GM12892 (cell line): ENCODE results near the gene MRS2.

ENCODE experiments used
- POLR2A ChIP-seq: IDR thresholded peaks from 2 replicates; pipeline ENCODE4 v1.6.1; 2011; ENCODE audit warnings: low read depth, low read length, control low read depth
- POLR2AphosphoS5 ChIP-seq: IDR thresholded peaks from 2 replicates; pipeline ENCODE4 v1.6.1; 2011; ENCODE audit warnings: low read depth, low read length, control low read depth

DNA sequence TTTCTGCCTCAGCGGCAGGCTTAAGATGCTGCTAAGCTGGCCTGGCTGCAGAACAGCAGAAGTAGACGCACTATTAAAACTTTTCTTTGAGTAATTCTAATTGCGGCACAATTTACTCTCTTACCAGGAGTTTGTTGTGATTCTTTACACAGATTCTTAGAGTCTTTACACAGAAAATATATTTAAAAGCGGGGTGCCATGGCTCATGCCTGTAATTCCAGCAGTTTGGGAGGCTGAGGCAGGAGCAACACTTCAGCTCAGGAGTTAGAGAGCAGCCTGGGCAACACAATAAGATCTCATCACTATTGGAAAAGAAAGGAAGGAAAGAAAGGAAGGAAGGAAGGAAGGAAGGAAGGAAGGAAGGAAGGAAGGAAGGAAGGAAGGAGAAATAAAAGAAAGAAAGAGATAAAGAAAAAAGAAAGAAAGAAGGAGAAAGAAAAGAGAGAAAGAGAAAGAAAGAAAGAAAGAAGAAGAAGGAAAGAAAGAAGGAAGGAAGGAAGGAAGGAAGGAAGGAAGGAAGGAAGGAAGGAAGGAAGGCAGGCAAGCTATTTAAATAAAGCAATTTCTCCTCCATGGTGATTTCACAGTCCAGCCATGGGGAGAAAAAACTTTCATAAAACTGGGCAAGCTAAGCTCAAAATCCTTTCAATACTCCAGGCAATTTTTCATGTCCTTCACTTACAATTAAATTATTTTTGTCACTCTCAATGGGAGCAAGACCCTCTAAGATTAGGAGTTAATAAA lies 21.1 kb upstream of the MRS2 start:
- TF ChIP-seq POLR2AphosphoS5, result no peak
- TF ChIP-seq POLR2A, result no peak
